Lower leg skin (tissue), 3 donors: ENCODE measurements around the gene KCNH3.

Source experiments
- CTCF ChIP-seq, 3 donors: fragments of 450-650 bp; IDR thresholded peaks; one replicate each; pipeline ENCODE4 v1.5.1; 2016; ENCODE audit warnings: antibody characterized with exemption in 3 of 3, mild to moderate bottlenecking in 3 of 3, moderate library complexity in 2 of 3
- POLR2A ChIP-seq, 2 donors: fragments of 450-650 bp; IDR thresholded peaks; one replicate each; pipeline ENCODE4 v1.6.1; 2016 to 2017; ENCODE audit warnings: antibody characterized with exemption in 2 of 2, mild to moderate bottlenecking in 1 of 2, moderate library complexity in 1 of 2

GRCh38 chr12:49583366-49584094 lies 44.7 kb downstream of the KCNH3 start:
- TF ChIP-seq CTCF (IDR thresholded peaks at IDR 0.05): no peak
- TF ChIP-seq POLR2A (IDR thresholded peaks at IDR 0.05): no peak
